C4-2B (cell line): ENCODE data around the gene NDUFV2.

ENCODE experiments used
- H3K27ac ChIP-seq: fragments of 450-650 bp; 2 replicates; pipeline ENCODE4 v1.5.1; 2017
- CTCF ChIP-seq: fragments of 450-650 bp; conservative IDR thresholded peaks from 2 replicates; pipeline ENCODE4 v1.5.1; 2017; ENCODE audit warnings: mild to moderate bottlenecking
- ZFX ChIP-seq: fragments of 450-650 bp; IDR thresholded peaks from 2 replicates; pipeline ENCODE4 v1.6.1; 2017

The NDUFV2 gene

GRCh38 chr18:9117980-9118841, 15.7 kb downstream of the NDUFV2 start:
- TF ChIP-seq ZFX (no peak), CTCF (no peak)
- no peak overlapping the region for H3K27ac ChIP-seq

GRCh38 chr18:9120796-9121195, 18.3 kb downstream of the NDUFV2 start:
- TF ChIP-seq ZFX: no peak
- no peak for TF ChIP-seq CTCF
- H3K27ac ChIP-seq: no peak overlapping the region

- TF ChIP-seq CTCF (no peak), ZFX (no peak)
- no peak overlapping the region for H3K27ac ChIP-seq
Observed at GRCh38 chr18:9123520-9123919, 21.0 kb downstream of the NDUFV2 start.

GRCh38 chr18:9124824-9125223, 22.3 kb downstream of the NDUFV2 start:
- no peak for TF ChIP-seq CTCF
- no peak for TF ChIP-seq ZFX
- H3K27ac ChIP-seq: no peak overlapping the region

GRCh38 chr18:9126337-9126736, 23.8 kb downstream of the NDUFV2 start:
- no peak overlapping the region for H3K27ac ChIP-seq
- TF ChIP-seq CTCF (no peak), ZFX (no peak)

- no peak for TF ChIP-seq CTCF
- no peak for TF ChIP-seq ZFX
- H3K27ac ChIP-seq: no peak overlapping the region
Observed at GRCh38 chr18:9130195-9130594, 27.7 kb downstream of the NDUFV2 start.

- TF ChIP-seq ZFX (no peak), CTCF (no peak)
- no peak overlapping the region for H3K27ac ChIP-seq
Observed at GRCh38 chr18:9130806-9131205, 28.3 kb downstream of the NDUFV2 start.
